CD14-positive monocyte (primary cell): ENCODE data around the gene ZSWIM5. TPM values are rescaled to one million over a fixed set of nuclear protein-coding genes. Genes with fewer than 3 reads are reported as not detected.
"Not testable (repeated sequence)": the region's sequence is repeated elsewhere in the genome, so short reads cannot be mapped to it uniquely, and the experiment has no call there.

Experiments used
- DNase-seq, 3 donors: peaks; one replicate each; pipeline ENCODE4 v3.0.0-alpha.2; 2011 to 2022
- H2AFZ ChIP-seq: 2 replicates; pipeline ENCODE4 v1.6.0; 2012; ENCODE audit warnings: mild to moderate bottlenecking, low read depth, low read length, inconsistent platforms; ENCODE audit not compliant: insufficient read depth, poor library complexity, severe bottlenecking
- H3K27ac ChIP-seq, 2 donors: 1 replicate in 1 of 2; 2 replicates in 1 of 2; pipeline ENCODE4 v1.5.1; 2012 to 2013; ENCODE audit warnings: low read length in 2 of 2, control low read depth in 1 of 2, inconsistent platforms in 1 of 2, low read depth in 1 of 2, mild to moderate bottlenecking in 1 of 2
- H3K27me3 ChIP-seq, 2 donors: one replicate each; pipeline versions ENCODE4 v1.6.0 to v1.6.1; 2011 to 2013; ENCODE audit warnings: low read length in 2 of 2; ENCODE audit not compliant: control insufficient read depth in 2 of 2, insufficient read depth in 2 of 2
- H3K36me3 ChIP-seq, 2 donors: replicated peaks in 1 of 2; 1 replicate in 1 of 2; 2 replicates in 1 of 2; pipeline versions ENCODE4 v1.5.1 to v1.6.1; 2012 to 2013; ENCODE audit warnings: low read length in 2 of 2, control low read depth in 1 of 2, inconsistent platforms in 1 of 2, mild to moderate bottlenecking in 1 of 2; ENCODE audit not compliant: insufficient read depth in 2 of 2, control insufficient read depth in 1 of 2
- H3K4me1 ChIP-seq, 2 donors: 1 replicate in 1 of 2; 2 replicates in 1 of 2; pipeline versions ENCODE4 v1.5.1 to v1.6.1; 2012 to 2013; ENCODE audit warnings: low read length in 2 of 2, control low read depth in 1 of 2, inconsistent platforms in 1 of 2, mild to moderate bottlenecking in 1 of 2, moderate library complexity in 1 of 2; ENCODE audit not compliant: insufficient read depth in 2 of 2, control insufficient read depth in 1 of 2
- H3K4me2 ChIP-seq: replicated peaks from 2 replicates; pipeline ENCODE3; 2012; ENCODE audit warnings: low read length, moderate library complexity, mild to moderate bottlenecking; ENCODE audit not compliant: poor library complexity, severe bottlenecking; ENCODE audit errors: extremely low read depth
- H3K4me3 ChIP-seq, 3 experiments: fragments of 200-600 bp in 1 of 3; sonication (generic) in 1 of 3; replicated peaks in 1 of 3; 1 replicate in 2 of 3; 2 replicates in 1 of 3; pipeline ENCODE4 v1.5.1; 2011 to 2013; ENCODE audit warnings: low read length in 3 of 3, mild to moderate bottlenecking in 3 of 3, control low read depth in 2 of 3, low read depth in 2 of 3, inconsistent platforms in 1 of 3, moderate library complexity in 1 of 3
- H3K79me2 ChIP-seq: 2 replicates; pipeline ENCODE4 v1.6.0; 2012; ENCODE audit warnings: mild to moderate bottlenecking, control low read depth, inconsistent platforms, low read length, moderate library complexity; ENCODE audit not compliant: insufficient read depth
- H3K9ac ChIP-seq: 2 replicates; pipeline ENCODE4 v1.6.0; 2017; ENCODE audit warnings: low read length, mild to moderate bottlenecking; ENCODE audit not compliant: insufficient read depth, poor library complexity, severe bottlenecking
- H3K9me3 ChIP-seq, 2 donors: replicated peaks in 1 of 2; 1 replicate in 1 of 2; 2 replicates in 1 of 2; pipeline versions ENCODE4 v1.5.1 to v1.6.1; 2012 to 2013; ENCODE audit warnings: low read length in 2 of 2, control low read depth in 1 of 2; ENCODE audit not compliant: control insufficient read depth in 1 of 2, insufficient read depth in 1 of 2
- H4K20me1 ChIP-seq: 2 replicates; pipeline ENCODE4 v1.6.0; 2012; ENCODE audit warnings: mild to moderate bottlenecking, low read length, control low read depth, moderate library complexity; ENCODE audit not compliant: insufficient read depth
- H3K27ac Mint-ChIP-seq, 7 donors: one replicate each; pipeline ENCODE4 v1.8.0; 2020; ENCODE audit warnings: mild to moderate bottlenecking in 7 of 7, mixed read lengths in 7 of 7, moderate library complexity in 6 of 7, inconsistent platforms in 2 of 7
- H3K27me3 Mint-ChIP-seq, 3 donors: one replicate each; pipeline ENCODE4 v1.8.0; 2021 to 2022; ENCODE audit warnings: low read depth in 3 of 3, mild to moderate bottlenecking in 3 of 3, mixed read lengths in 3 of 3, moderate library complexity in 3 of 3, inconsistent platforms in 1 of 3
- H3K36me3 Mint-ChIP-seq, 2 donors: one replicate each; pipeline ENCODE4 v1.8.0; 2020; ENCODE audit warnings: mixed read lengths in 2 of 2, inconsistent platforms in 1 of 2, mild to moderate bottlenecking in 1 of 2
- H3K4me1 Mint-ChIP-seq: one replicate; pipeline ENCODE4 v1.8.0; 2020; ENCODE audit warnings: mild to moderate bottlenecking, mixed read lengths
- H3K4me3 Mint-ChIP-seq, 2 donors: one replicate each; pipeline ENCODE4 v1.8.0; 2020; ENCODE audit warnings: mild to moderate bottlenecking in 2 of 2, mixed read lengths in 2 of 2, moderate library complexity in 1 of 2
- H3K9me3 Mint-ChIP-seq, 7 donors: one replicate each; pipeline ENCODE4 v1.8.0; 2020 to 2022; ENCODE audit warnings: mixed read lengths in 7 of 7, mild to moderate bottlenecking in 6 of 7, moderate library complexity in 6 of 7, inconsistent platforms in 2 of 7
- WGBS: methylation state at CpG from one replicate; pipeline ENCODE4 v1.1.5; 2013; ENCODE audit warnings: missing lambda C conversion rate; ENCODE audit not compliant: insufficient coverage; 5-methylcytosine and 5-hydroxymethylcytosine counted together
- intact Hi-C, 2 donors: fragments of 100-400 bp; cut with micrococcal nuclease; formaldehyde crosslinking; loops; one replicate each; pipeline versions ENCODE4 v1.15.0 to v1.15.1; 2023
- polyA plus RNA-seq, 3 donors: library from polyadenylated mRNA; depleted of rRNA in 1 of 3; unstranded in 2 of 3; stranded (reverse) in 1 of 3; fragments of 300-500 nt in 2 of 3; fragments of >200 nt in 1 of 3; fragmentation: Illumina TruSeq in 2 of 3; gene quantifications; 1 replicate in 2 of 3; 2 replicates in 1 of 3; pipeline ENCODE4 v1.2.3, GENCODE V29; 2012 to 2021
- TF ChIP-seq, protein P1 (sequence below): fragments of 200-600 bp; IDR thresholded peaks from one replicate; pipeline ENCODE4 v1.8.0; 2022; ENCODE audit warnings: antibody characterized with exemption, mild to moderate bottlenecking

ZSWIM5 gene
- polyA plus RNA-seq, 3 donors, result not detected

- TF ChIP-seq, protein P1, sequence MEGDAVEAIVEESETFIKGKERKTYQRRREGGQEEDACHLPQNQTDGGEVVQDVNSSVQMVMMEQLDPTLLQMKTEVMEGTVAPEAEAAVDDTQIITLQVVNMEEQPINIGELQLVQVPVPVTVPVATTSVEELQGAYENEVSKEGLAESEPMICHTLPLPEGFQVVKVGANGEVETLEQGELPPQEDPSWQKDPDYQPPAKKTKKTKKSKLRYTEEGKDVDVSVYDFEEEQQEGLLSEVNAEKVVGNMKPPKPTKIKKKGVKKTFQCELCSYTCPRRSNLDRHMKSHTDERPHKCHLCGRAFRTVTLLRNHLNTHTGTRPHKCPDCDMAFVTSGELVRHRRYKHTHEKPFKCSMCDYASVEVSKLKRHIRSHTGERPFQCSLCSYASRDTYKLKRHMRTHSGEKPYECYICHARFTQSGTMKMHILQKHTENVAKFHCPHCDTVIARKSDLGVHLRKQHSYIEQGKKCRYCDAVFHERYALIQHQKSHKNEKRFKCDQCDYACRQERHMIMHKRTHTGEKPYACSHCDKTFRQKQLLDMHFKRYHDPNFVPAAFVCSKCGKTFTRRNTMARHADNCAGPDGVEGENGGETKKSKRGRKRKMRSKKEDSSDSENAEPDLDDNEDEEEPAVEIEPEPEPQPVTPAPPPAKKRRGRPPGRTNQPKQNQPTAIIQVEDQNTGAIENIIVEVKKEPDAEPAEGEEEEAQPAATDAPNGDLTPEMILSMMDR, result no peak
- no peak overlapping the region for H2AFZ ChIP-seq
- H3K4me3 ChIP-seq, result no peak overlapping the region
- intact Hi-C loops, result no loop called here
- no peaks in the 10 kb centered on the region for H3K79me2 ChIP-seq
- H3K36me3 ChIP-seq, result no peaks in the 10 kb centered on the region
- no peak for DNase-seq
- Mint-ChIP-seq H3K9me3 (peaks cover 0 to 3% (median 0%) of the 10 kb centered on the region in 7 donors), H3K4me3 (no peak overlapping the region), H3K36me3 (no peaks in the 10 kb centered on the region), H3K27me3 (peaks cover 0 to 3% (median 1%) of the 10 kb centered on the region in 3 donors), H3K27ac (peak overlapping the region in 1 of 7 donors; percentile 11), H3K4me1 (no peaks in the 10 kb centered on the region)
- H3K27me3 ChIP-seq, result no peaks in the 10 kb centered on the region
- H3K4me2 ChIP-seq, result no peak overlapping the region
- no CpG with 5 or more reads among the region's 4 CpGs for WGBS
- H4K20me1 ChIP-seq, result no peaks in the 10 kb centered on the region
- no peaks in the 10 kb centered on the region for H3K4me1 ChIP-seq
- no peaks in the 10 kb centered on the region for H3K9me3 ChIP-seq
- no peak overlapping the region for H3K27ac ChIP-seq
- no peak overlapping the region for H3K9ac ChIP-seq
These were observed 15.0 kb downstream of the ZSWIM5 start for GRCh38 chr1:45191418-45191783.

DNA sequence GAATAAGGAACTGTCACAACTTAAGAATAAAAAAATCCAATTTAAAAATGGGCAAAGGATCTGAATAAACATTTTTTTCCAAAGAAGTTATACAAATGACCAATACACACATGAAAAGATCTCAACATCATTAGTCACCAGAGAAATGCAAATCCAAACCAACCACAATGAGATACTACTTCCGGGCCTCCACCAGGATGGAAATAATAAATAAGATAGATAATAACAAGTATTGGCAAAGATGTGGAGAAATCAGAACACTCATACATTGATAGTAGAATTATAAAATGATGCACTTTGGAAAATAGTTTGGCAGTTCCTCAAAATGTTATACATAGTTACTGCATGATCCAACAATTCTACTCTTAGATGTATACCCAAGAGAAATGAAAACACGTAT lies 18.7 kb downstream of the ZSWIM5 start:
- Histone ChIP-seq H4K20me1 (no peaks in the 10 kb centered on the region), H3K4me2 (no peak overlapping the region), H3K27me3 (no peaks in the 10 kb centered on the region), H3K27ac (no peak overlapping the region), H3K9ac (no peak overlapping the region), H3K4me3 (no peak overlapping the region), H3K9me3 (no peaks in the 10 kb centered on the region), H3K4me1 (no peaks in the 10 kb centered on the region), H3K36me3 (no peaks in the 10 kb centered on the region), H2AFZ (no peak overlapping the region), H3K79me2 (no peaks in the 10 kb centered on the region)
- no peaks in the 10 kb centered on the region for H3K36me3 Mint-ChIP-seq
- no peak overlapping the region for H3K4me3 Mint-ChIP-seq
- no CpG with 5 or more reads among the region's 2 CpGs for WGBS
- no peak for DNase-seq
- H3K27ac Mint-ChIP-seq, result no peak overlapping the region
- TF ChIP-seq, protein P1, result no peak
- H3K9me3 Mint-ChIP-seq, result peaks cover 0 to 4% (median 3%) of the 10 kb centered on the region in 7 donors
- H3K27me3 Mint-ChIP-seq, result peaks cover 1 to 3% (median 1%) of the 10 kb centered on the region in 3 donors
- H3K4me1 Mint-ChIP-seq, result no peaks in the 10 kb centered on the region
- intact Hi-C loops, result no loop called here

DNA sequence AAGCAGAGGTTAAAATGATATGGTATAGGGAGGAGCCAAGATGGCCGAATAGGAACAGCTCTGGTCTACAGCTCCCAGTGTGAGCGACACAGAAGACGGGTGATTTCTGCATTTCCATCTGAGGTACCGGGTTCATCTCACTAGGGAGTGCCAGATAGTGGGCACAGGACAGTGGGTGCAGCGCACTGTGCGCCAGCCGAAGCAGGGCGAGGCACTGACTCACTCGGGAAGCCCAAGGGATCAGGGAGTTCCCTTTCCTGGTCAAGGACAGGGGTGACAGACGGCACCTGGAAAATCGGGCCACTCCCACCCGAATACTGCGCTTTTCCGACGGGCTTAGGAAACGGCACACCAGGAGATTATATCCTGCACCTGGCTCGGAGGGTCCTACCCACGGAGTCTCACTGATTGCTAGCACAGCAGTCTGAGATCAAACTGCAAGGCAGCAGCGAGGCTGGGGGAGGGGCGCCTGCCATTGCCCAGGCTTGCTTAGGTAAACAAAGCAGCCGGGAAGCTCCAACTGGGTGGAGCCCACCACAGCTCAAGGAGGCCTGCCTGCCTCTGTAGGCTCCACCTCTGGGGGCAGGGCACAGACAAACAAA lies 26.4 kb downstream of the ZSWIM5 start:
- H3K4me1 ChIP-seq, H3K4me2 ChIP-seq, H3K27me3 Mint-ChIP-seq, H3K9me3 ChIP-seq, H3K27ac ChIP-seq, H3K27ac Mint-ChIP-seq, H3K27me3 ChIP-seq, H3K4me1 Mint-ChIP-seq, intact Hi-C loops, H3K36me3 Mint-ChIP-seq, H2AFZ ChIP-seq, H3K36me3 ChIP-seq, H3K9ac ChIP-seq, H3K4me3 Mint-ChIP-seq, H3K79me2 ChIP-seq, H3K4me3 ChIP-seq, DNase-seq, H4K20me1 ChIP-seq: not testable (repeated sequence)
- WGBS, result 98% methylated on average over 11 of the region's 21 CpGs
- peaks cover 11 to 31% (median 17%) of the 10 kb centered on the region in 7 donors for H3K9me3 Mint-ChIP-seq
